Loucy (cell line): ENCODE results near the gene LRRC18.

ENCODE experiments used
- H2AFZ ChIP-seq: fragments of 200-600 bp; sonication (generic); 2 replicates; pipeline ENCODE4 v1.6.0; 2016; ENCODE audit warnings: antibody characterized with exemption, mild to moderate bottlenecking, low read length, moderate library complexity
- H3F3A ChIP-seq: fragments of 200-600 bp; 2 replicates; pipeline ENCODE4 v1.6.0; 2016; ENCODE audit warnings: antibody characterized with exemption, low read depth, mild to moderate bottlenecking
- H3K27me3 ChIP-seq: fragments of 200-600 bp; sonication (generic); 2 replicates; pipeline ENCODE4 v1.6.1; 2014; ENCODE audit warnings: low read length, mild to moderate bottlenecking; ENCODE audit not compliant: insufficient read depth, poor library complexity, severe bottlenecking
- H3K36me3 ChIP-seq: fragments of 200-600 bp; sonication (generic); 2 replicates; pipeline ENCODE4 v1.6.1; 2016; ENCODE audit warnings: low read length; ENCODE audit not compliant: insufficient read depth
- H3K4me1 ChIP-seq: fragments of 200-600 bp; sonication (generic); 2 replicates; pipeline ENCODE4 v1.5.1; 2014; ENCODE audit warnings: low read length, mild to moderate bottlenecking; ENCODE audit not compliant: insufficient read depth, poor library complexity, severe bottlenecking
- H3K4me2 ChIP-seq: fragments of 200-600 bp; sonication (generic); 2 replicates; pipeline ENCODE4 v1.6.0; 2014; ENCODE audit warnings: antibody characterized with exemption, low read length, low read depth, mild to moderate bottlenecking; ENCODE audit not compliant: poor library complexity, severe bottlenecking
- H3K4me3 ChIP-seq: fragments of 200-600 bp; sonication (generic); 2 replicates; pipeline ENCODE4 v1.5.1; 2014; ENCODE audit warnings: low read length, mild to moderate bottlenecking, mixed read lengths; ENCODE audit not compliant: poor library complexity, severe bottlenecking
- H3K79me2 ChIP-seq: fragments of 200-600 bp; sonication (generic); 2 replicates; pipeline ENCODE4 v1.6.1; 2014; ENCODE audit warnings: low read length; ENCODE audit not compliant: insufficient read depth
- H3K9ac ChIP-seq: fragments of 200-600 bp; sonication (generic); 2 replicates; pipeline ENCODE4 v1.6.0; 2014; ENCODE audit warnings: mild to moderate bottlenecking, low read depth, low read length, moderate library complexity; ENCODE audit not compliant: poor library complexity, severe bottlenecking
- H3K9me2 ChIP-seq: fragments of 200-600 bp; sonication (generic); replicated peaks from 2 replicates; pipeline ENCODE4 v1.6.1; 2016; ENCODE audit warnings: low read depth, low read length, mixed read lengths
- H3K9me3 ChIP-seq: fragments of 200-600 bp; sonication (generic); 2 replicates; pipeline ENCODE4 v1.6.1; 2014; ENCODE audit warnings: mild to moderate bottlenecking, antibody characterized with exemption, low read length, low read depth; ENCODE audit not compliant: insufficient read depth
- H4K20me1 ChIP-seq: fragments of 200-600 bp; sonication (generic); 2 replicates; pipeline ENCODE4 v1.6.0; 2014; ENCODE audit warnings: antibody characterized with exemption, low read length, mild to moderate bottlenecking; ENCODE audit not compliant: insufficient read depth, poor library complexity, severe bottlenecking
- EZH2phosphoT487 ChIP-seq: fragments of 200-600 bp; IDR thresholded peaks from 2 replicates; pipeline ENCODE4 v1.6.1; 2018; ENCODE audit warnings: antibody characterized with exemption, mild to moderate bottlenecking, moderate library complexity, borderline replicate concordance
- TF ChIP-seq, protein P1 (sequence below): fragments of 200-600 bp; sonication (generic); conservative IDR thresholded peaks from 2 replicates; pipeline ENCODE4 v1.5.1; 2014; ENCODE audit warnings: mild to moderate bottlenecking, antibody characterized with exemption, low read length

LRRC18 gene

DNA sequence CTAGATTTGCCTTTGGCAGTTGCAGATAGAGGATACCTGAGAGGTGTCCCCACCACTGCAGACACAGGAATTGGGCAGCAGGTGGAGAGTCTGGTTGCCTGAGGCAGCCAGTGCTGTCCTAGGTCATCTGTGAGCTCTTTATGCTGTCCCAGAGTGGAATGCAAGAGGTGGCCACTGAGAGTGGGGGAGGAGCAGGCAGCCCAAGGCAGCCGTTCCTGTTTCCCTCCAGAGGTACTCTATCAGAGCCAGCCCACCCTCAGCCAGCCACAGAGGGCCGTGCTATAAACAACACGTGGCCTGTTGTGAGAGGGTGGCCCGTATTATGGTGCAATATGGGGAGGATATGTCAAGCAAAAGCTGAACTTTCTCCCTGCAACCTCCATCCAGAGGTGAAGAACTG, 8.5 kb downstream of the LRRC18 start:
- Histone ChIP-seq H3K9ac (no peak overlapping the region), H3K36me3 (no peaks in the 10 kb centered on the region), H3F3A (no peaks in the 10 kb centered on the region), H3K4me3 (no peak overlapping the region), H3K79me2 (no peaks in the 10 kb centered on the region), H3K4me2 (no peak overlapping the region), H3K4me1 (no peaks in the 10 kb centered on the region), H2AFZ (no peak overlapping the region), H3K9me2 (no peaks in the 10 kb centered on the region), H3K27me3 (no peaks in the 10 kb centered on the region), H3K9me3 (no peaks in the 10 kb centered on the region), H4K20me1 (no peaks in the 10 kb centered on the region)
- no peak for TF ChIP-seq EZH2phosphoT487
- TF ChIP-seq, protein P1, sequence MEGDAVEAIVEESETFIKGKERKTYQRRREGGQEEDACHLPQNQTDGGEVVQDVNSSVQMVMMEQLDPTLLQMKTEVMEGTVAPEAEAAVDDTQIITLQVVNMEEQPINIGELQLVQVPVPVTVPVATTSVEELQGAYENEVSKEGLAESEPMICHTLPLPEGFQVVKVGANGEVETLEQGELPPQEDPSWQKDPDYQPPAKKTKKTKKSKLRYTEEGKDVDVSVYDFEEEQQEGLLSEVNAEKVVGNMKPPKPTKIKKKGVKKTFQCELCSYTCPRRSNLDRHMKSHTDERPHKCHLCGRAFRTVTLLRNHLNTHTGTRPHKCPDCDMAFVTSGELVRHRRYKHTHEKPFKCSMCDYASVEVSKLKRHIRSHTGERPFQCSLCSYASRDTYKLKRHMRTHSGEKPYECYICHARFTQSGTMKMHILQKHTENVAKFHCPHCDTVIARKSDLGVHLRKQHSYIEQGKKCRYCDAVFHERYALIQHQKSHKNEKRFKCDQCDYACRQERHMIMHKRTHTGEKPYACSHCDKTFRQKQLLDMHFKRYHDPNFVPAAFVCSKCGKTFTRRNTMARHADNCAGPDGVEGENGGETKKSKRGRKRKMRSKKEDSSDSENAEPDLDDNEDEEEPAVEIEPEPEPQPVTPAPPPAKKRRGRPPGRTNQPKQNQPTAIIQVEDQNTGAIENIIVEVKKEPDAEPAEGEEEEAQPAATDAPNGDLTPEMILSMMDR: no peak

DNA sequence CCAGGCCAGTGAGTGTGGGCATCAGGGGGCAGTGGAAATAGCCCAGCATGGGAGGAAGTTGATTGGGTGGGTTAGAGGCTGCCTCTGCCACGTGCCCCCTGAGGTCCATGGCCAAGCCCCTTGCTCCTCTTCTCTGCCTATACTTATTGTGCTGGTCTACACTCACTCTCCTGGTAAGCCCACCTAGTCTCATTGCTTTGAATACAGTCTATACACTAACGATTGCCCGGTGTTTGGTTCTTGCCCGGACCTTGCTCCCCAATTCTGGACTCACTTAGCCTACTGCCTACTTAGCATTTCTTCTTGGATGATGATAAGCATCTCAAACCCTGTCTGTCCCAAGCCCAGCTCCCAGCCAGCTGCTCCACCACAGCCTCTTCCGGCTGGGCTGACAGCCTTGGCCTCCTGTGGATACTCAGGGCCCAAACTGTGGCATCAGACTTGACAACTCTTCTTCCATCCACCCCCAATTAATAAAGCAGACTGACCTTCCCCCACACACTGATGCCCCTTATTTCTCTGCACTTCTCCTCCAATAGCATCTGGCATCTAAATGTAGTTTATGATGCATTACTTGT, 10.1 kb downstream of the LRRC18 start:
- no peaks in the 10 kb centered on the region for H4K20me1 ChIP-seq
- no peaks in the 10 kb centered on the region for H3K27me3 ChIP-seq
- no peak overlapping the region for H2AFZ ChIP-seq
- no peak overlapping the region for H3K4me2 ChIP-seq
- no peaks in the 10 kb centered on the region for H3K79me2 ChIP-seq
- H3K36me3 ChIP-seq: no peaks in the 10 kb centered on the region
- no peak for TF ChIP-seq EZH2phosphoT487
- TF ChIP-seq, protein P1: no peak
- H3K9me3 ChIP-seq: no peaks in the 10 kb centered on the region
- H3F3A ChIP-seq: no peaks in the 10 kb centered on the region
- no peak overlapping the region for H3K4me3 ChIP-seq
- H3K9me2 ChIP-seq: no peaks in the 10 kb centered on the region
- H3K4me1 ChIP-seq: no peaks in the 10 kb centered on the region
- no peak overlapping the region for H3K9ac ChIP-seq

DNA sequence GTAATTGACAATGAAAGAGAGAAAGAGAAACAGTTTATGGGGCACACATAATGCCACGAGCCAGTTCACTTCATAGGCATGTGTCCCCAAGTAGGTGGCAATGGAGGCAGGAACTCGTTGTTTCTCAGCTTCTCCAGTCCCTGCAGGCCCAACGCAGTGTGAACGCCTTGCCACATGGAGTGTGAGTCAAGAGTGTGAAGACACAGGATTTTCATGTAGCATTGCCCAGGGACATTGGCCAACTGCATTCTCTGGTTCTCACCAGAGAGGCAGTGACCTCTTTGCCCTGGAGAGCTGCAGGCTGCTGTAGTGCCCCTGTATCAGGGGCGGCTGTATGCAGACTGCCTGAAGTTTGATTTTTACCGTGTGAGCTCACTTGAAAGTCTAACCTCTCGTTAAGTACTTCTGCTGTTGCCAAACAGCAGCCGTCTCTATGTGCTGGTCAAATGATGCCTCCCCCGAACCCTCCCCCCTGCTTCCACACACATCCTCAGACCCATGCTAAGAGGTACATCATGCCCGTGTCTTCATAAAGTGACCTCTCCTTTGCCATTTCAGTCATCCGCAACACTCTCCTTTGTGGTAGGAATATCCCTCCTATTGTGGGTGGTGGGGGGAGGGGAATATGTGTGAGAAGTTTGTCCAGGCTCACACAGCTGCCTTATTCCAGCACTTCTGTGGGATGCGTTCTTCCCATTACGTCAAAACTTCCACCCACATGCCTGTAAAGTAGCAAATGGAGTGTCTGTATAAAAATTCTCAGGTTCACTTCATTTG, 12.7 kb downstream of the LRRC18 start:
- H3K9me3 ChIP-seq: no peaks in the 10 kb centered on the region
- no peaks in the 10 kb centered on the region for H3K36me3 ChIP-seq
- no peaks in the 10 kb centered on the region for H3K4me1 ChIP-seq
- H3K79me2 ChIP-seq: no peaks in the 10 kb centered on the region
- no peaks in the 10 kb centered on the region for H4K20me1 ChIP-seq
- no peaks in the 10 kb centered on the region for H3F3A ChIP-seq
- TF ChIP-seq EZH2phosphoT487: no peak
- TF ChIP-seq, protein P1: no peak
- no peak overlapping the region for H3K9ac ChIP-seq
- no peak overlapping the region for H3K4me3 ChIP-seq
- no peak overlapping the region for H2AFZ ChIP-seq
- H3K27me3 ChIP-seq: no peaks in the 10 kb centered on the region
- H3K4me2 ChIP-seq: no peak overlapping the region
- no peaks in the 10 kb centered on the region for H3K9me2 ChIP-seq
